Measurements from ENCODE around the gene DGKG. TPM values are rescaled to one million over a fixed set of nuclear protein-coding genes. Genes with fewer than 3 reads are reported as not detected.

Gene DGKG
- total and polyA plus RNA-seq, 10 of the 15 experiments (the other 5 are each of a cell fraction or from before 2014, with no cell fraction given) = 0.39 to 6.2 (median 4.7) TPM

DNA sequence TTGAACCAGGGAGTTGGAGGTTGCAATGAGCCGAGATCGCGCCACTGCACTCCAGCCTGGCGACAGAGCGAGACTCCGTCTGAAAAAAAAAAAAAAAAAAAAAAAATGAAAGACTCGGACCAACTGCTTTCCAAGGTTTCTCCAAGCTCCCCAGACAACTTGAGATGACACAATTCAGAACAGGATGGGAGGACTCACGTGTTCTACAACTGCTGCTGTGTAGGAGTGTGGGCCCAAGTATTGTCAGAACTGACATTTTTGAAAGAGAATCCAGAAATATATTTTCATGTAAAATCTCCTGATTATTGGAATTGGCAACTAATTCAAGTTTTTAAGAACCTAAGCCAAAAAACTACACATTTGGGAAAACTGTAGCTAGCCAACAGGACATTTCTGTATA is 143.6 kb downstream of the DGKG start:
- no peak for DNase-seq (ENCODE audit: low read depth, low spot score)
- Histone ChIP-seq H3K9ac (ENCODE audit: control insufficient read depth, insufficient read depth, low read length) (no peak overlapping the region), H4K20me1 (ENCODE audit: control insufficient read depth, insufficient read depth) (no peaks in the 10 kb centered on the region), H3K27me3 (replicated peaks in 1 of 2; ENCODE audit: control insufficient read depth in 2 of 2, insufficient read depth in 2 of 2, low read length in 1 of 2) (no peaks in the 10 kb centered on the region; a peak in 1 of 4 replicates), H3K79me2 (ENCODE audit: control insufficient read depth, insufficient read depth, low read length) (no peaks in the 10 kb centered on the region), H3K4me2 (ENCODE audit: control insufficient read depth, insufficient read depth) (no peak overlapping the region), H3K4me3 (no peak overlapping the region), H3K27ac (ENCODE audit: control insufficient read depth, insufficient read depth) (no peak overlapping the region), H3K4me1 (ENCODE audit: control insufficient read depth, insufficient read depth, low read length) (peaks cover 26% of the 10 kb centered on the region), H2AFZ (ENCODE audit: control insufficient read depth, low read depth, low read length) (no peak overlapping the region), H3K9me3 (replicated peaks; ENCODE audit: control insufficient read depth, insufficient read depth, low read length) (no peaks in the 10 kb centered on the region), H3K36me3 (ENCODE audit: control insufficient read depth in 2 of 2, insufficient read depth in 2 of 2, low read length in 1 of 2) (no peaks in the 10 kb centered on the region)
- ChIA-PET RAD21 (ENCODE audit: unreplicated experiment) (interaction anchor here (0.6 to 3.1 kb wide), 6 partner anchors 18 to 322 kb away, joined by 3 to 11 read pairs (median 4); no protein-coding TSS in a partner anchor), CTCF (interaction anchor here (0.6 to 2.4 kb wide), 10 partner anchors 9 to 322 kb away, joined by 3 to 15 read pairs (median 4); no protein-coding TSS in a partner anchor), POLR2A (interaction anchor here (0.5 to 1.1 kb wide), 9 partner anchors 10 to 608 kb away, joined by 3 to 7 read pairs (median 5); no protein-coding TSS in a partner anchor), SMC1A (ENCODE audit: uncharacterized antibody, unreplicated experiment) (interaction anchor here (0.9 to 3.5 kb wide), 10 partner anchors 10 to 321 kb away, joined by 3 to 23 read pairs (median 6); no protein-coding TSS in a partner anchor)
- no peak for FAIRE-seq
- TF ChIP-seq ZNF24 (IDR thresholded peaks at IDR 0.05) = no peak
- TF ChIP-seq ATF7 (IDR thresholded peaks at IDR 0.05; ENCODE audit: low read depth) = no peak
- TF ChIP-seq, protein P1, sequence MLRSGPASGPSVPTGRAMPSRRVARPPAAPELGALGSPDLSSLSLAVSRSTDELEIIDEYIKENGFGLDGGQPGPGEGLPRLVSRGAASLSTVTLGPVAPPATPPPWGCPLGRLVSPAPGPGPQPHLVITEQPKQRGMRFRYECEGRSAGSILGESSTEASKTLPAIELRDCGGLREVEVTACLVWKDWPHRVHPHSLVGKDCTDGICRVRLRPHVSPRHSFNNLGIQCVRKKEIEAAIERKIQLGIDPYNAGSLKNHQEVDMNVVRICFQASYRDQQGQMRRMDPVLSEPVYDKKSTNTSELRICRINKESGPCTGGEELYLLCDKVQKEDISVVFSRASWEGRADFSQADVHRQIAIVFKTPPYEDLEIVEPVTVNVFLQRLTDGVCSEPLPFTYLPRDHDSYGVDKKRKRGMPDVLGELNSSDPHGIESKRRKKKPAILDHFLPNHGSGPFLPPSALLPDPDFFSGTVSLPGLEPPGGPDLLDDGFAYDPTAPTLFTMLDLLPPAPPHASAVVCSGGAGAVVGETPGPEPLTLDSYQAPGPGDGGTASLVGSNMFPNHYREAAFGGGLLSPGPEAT (IDR thresholded peaks at IDR 0.05; ENCODE audit: low read depth) = no peak
- no peak for TF ChIP-seq YBX1 (IDR thresholded peaks at IDR 0.05)
- TF ChIP-seq BCL11A (IDR thresholded peaks at IDR 0.05; ENCODE audit: low read depth, low read length) = no peak
- TF ChIP-seq, protein P2, sequence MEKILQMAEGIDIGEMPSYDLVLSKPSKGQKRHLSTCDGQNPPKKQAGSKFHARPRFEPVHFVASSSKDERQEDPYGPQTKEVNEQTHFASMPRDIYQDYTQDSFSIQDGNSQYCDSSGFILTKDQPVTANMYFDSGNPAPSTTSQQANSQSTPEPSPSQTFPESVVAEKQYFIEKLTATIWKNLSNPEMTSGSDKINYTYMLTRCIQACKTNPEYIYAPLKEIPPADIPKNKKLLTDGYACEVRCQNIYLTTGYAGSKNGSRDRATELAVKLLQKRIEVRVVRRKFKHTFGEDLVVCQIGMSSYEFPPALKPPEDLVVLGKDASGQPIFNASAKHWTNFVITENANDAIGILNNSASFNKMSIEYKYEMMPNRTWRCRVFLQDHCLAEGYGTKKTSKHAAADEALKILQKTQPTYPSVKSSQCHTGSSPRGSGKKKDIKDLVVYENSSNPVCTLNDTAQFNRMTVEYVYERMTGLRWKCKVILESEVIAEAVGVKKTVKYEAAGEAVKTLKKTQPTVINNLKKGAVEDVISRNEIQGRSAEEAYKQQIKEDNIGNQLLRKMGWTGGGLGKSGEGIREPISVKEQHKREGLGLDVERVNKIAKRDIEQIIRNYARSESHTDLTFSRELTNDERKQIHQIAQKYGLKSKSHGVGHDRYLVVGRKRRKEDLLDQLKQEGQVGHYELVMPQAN (conservative IDR thresholded peaks at IDR 0.05) = no peak
- no peak for TF ChIP-seq HCFC1 (IDR thresholded peaks at IDR 0.05; ENCODE audit: low read length)
- no peak for TF ChIP-seq ZNF217 (IDR thresholded peaks at IDR 0.05)
- TF ChIP-seq ZNF384 (IDR thresholded peaks at IDR 0.05; ENCODE audit: borderline replicate concordance, low read depth, low read length) = no peak
- TF ChIP-seq, protein P3, sequence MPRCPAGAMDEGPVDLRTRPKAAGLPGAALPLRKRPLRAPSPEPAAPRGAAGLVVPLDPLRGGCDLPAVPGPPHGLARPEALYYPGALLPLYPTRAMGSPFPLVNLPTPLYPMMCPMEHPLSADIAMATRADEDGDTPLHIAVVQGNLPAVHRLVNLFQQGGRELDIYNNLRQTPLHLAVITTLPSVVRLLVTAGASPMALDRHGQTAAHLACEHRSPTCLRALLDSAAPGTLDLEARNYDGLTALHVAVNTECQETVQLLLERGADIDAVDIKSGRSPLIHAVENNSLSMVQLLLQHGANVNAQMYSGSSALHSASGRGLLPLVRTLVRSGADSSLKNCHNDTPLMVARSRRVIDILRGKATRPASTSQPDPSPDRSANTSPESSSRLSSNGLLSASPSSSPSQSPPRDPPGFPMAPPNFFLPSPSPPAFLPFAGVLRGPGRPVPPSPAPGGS (IDR thresholded peaks at IDR 0.05; ENCODE audit: borderline replicate concordance, insufficient read depth, low read depth, low read length, poor library complexity, severe bottlenecking) = no peak
- TF ChIP-seq NFYA (IDR thresholded peaks at IDR 0.05; ENCODE audit: borderline replicate concordance, low read depth, low read length) = no peak
- TF ChIP-seq, protein P4, sequence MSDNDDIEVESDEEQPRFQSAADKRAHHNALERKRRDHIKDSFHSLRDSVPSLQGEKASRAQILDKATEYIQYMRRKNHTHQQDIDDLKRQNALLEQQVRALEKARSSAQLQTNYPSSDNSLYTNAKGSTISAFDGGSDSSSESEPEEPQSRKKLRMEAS (IDR thresholded peaks at IDR 0.05; ENCODE audit: low read depth, low read length) = no peak
- no peak for TF ChIP-seq TBL1XR1 (IDR thresholded peaks at IDR 0.05; ENCODE audit: low read depth, low read length)
- WGBS (ENCODE audit: insufficient coverage, insufficient replicate concordance, low lambda C conversion rate, missing lambda C conversion rate) = 67% methylated on average over 5 of the region's 8 CpGs
- in situ Hi-C loops (cut with MboI) = no loop called here
- no TSS peak for BruUV-seq (replicated peaks)
- intact Hi-C loops (cut with micrococcal nuclease; ENCODE audit: unreplicated experiment) = loop anchor here (5.0 kb wide), 1 partner anchor 66 kb away; no protein-coding TSS in a partner anchor
- ATAC-seq = no peak
